PFSK-1 (cell line): ENCODE measurements around the gene SPG11.

Experiments used
- POLR2AphosphoS5 ChIP-seq: IDR thresholded peaks from 2 replicates; pipeline ENCODE4 v1.6.1; 2012; ENCODE audit warnings: low read depth, mild to moderate bottlenecking, control low read depth, low read length, moderate library complexity
- REST ChIP-seq, 2 experiments: IDR thresholded peaks; 2 replicates each; pipeline versions ENCODE4 v1.6.1 to v1.8.0; 2011 to 2012; ENCODE audit warnings: low read depth in 2 of 2, low read length in 2 of 2, control low read depth in 1 of 2, inconsistent platforms in 1 of 2, mild to moderate bottlenecking in 1 of 2, moderate library complexity in 1 of 2; ENCODE audit not compliant: insufficient read depth in 1 of 2
- TAF1 ChIP-seq: IDR thresholded peaks from 2 replicates; pipeline ENCODE4 v1.6.1; 2012; ENCODE audit warnings: low read length, control low read depth, borderline replicate concordance; ENCODE audit not compliant: insufficient read depth

- TF ChIP-seq POLR2AphosphoS5 (no peak), TAF1 (no peak), REST (IDR thresholded peaks at IDR 0.05; ENCODE audit: insufficient read depth in 1 of 2, low read depth in 2 of 2, low read length in 2 of 2) (no peak)
Observed at GRCh38 chr15:44537735-44538240, 125.7 kb downstream of the SPG11 start.
